Kidney (tissue), 14 donors: ENCODE data around the gene PEX16. TPM values are rescaled to one million over a fixed set of nuclear protein-coding genes. Genes with fewer than 3 reads are reported as not detected.
"Not testable (repeated sequence)": the region's sequence is repeated elsewhere in the genome, so short reads cannot be mapped to it uniquely, and the experiment has no call there.

Experiments
- DNase-seq, 5 donors: peaks; one replicate each; pipeline ENCODE4 v3.0.0-alpha.2; 2013 to 2020
- FAIRE-seq: peaks from 2 replicates; lab custom pipeline; 2012; peaks lifted over from hg19 to GRCh38; lab: Jason Lieb, UNC
- H3K27ac ChIP-seq, 2 donors: one replicate each; pipeline ENCODE4 v1.7.0; 2013; ENCODE audit warnings: low read depth in 2 of 2, low read length in 2 of 2, inconsistent platforms in 1 of 2
- H3K27me3 ChIP-seq: one replicate; pipeline ENCODE4 v1.7.1; 2013; ENCODE audit warnings: low read length, inconsistent platforms; ENCODE audit not compliant: control insufficient read depth, insufficient read depth
- H3K36me3 ChIP-seq, 3 donors: one replicate each; pipeline versions ENCODE4 v1.7.0 to v1.7.1; 2013; ENCODE audit warnings: low read length in 3 of 3, control low read depth in 1 of 3, inconsistent platforms in 1 of 3; ENCODE audit not compliant: insufficient read depth in 3 of 3, control insufficient read depth in 2 of 3
- H3K4me1 ChIP-seq, 3 donors: one replicate each; pipeline versions ENCODE4 v1.7.0 to v1.7.1; 2013; ENCODE audit warnings: low read length in 3 of 3, inconsistent platforms in 1 of 3, low read depth in 1 of 3; ENCODE audit not compliant: control insufficient read depth in 2 of 3, insufficient read depth in 2 of 3
- H3K4me3 ChIP-seq, 3 donors: one replicate each; pipeline versions ENCODE4 v1.7.0 to v1.8.1; 2013; ENCODE audit warnings: low read length in 3 of 3, control low read depth in 1 of 3, inconsistent platforms in 1 of 3
- H3K9ac ChIP-seq, 3 donors: one replicate each; pipeline versions ENCODE4 v1.7.0 to v1.7.1; 2013; ENCODE audit warnings: low read length in 3 of 3, control low read depth in 1 of 3, inconsistent platforms in 1 of 3
- H3K9me3 ChIP-seq, 3 donors: one replicate each; pipeline versions ENCODE4 v1.7.0 to v1.7.1; 2013; ENCODE audit warnings: low read length in 3 of 3, control low read depth in 1 of 3, inconsistent platforms in 1 of 3; ENCODE audit not compliant: control insufficient read depth in 2 of 3, insufficient read depth in 1 of 3
- CTCF ChIP-seq: IDR thresholded peaks from 3 replicates; pipeline ENCODE4 v1.5.1; 2012; ENCODE audit warnings: mild to moderate bottlenecking, moderate library complexity, borderline replicate concordance; ENCODE audit not compliant: insufficient read depth; ENCODE audit errors: extremely low read depth
- intact Hi-C: fragments of 100-400 bp; cut with DNase I; formaldehyde crosslinking; loops from one replicate; pipeline ENCODE4 v1.11.1; 2022
- polyA plus RNA-seq: library from polyadenylated mRNA; stranded (reverse); fragments of 350-450 nt; fragmentation: Illumina TruSeq; extraction: RNeasy Lipid Tissue Mini Kit (QIAGEN cat#74804); gene quantifications from one replicate; pipeline ENCODE4 v1.2.3, GENCODE V29; 2014; ENCODE audit warnings: low read depth, low replicate concordance; ENCODE audit not compliant: insufficient read depth
- total RNA-seq: library from RNA; stranded (reverse); fragmentation: NEBNext Ultra II Directional; extraction: Animal tissue kit (Norgen Biotek cat#: 25700); gene quantifications from one replicate; pipeline ENCODE4 v1.2.1, GENCODE V29; 2021
- donor health status: control.
- donor health status: control.
- donor health status: control.
- donor health status: control.
- donor health status: control.
- donor health status: DM: yes; HTN: yes; CAD: no.
- donor health status: Normal renal cell carcinoma (clear cell type).

PEX16 gene
- total and polyA plus RNA-seq, 2 donors from 2014 or later, result 38.4 to 46.0 TPM

DNA sequence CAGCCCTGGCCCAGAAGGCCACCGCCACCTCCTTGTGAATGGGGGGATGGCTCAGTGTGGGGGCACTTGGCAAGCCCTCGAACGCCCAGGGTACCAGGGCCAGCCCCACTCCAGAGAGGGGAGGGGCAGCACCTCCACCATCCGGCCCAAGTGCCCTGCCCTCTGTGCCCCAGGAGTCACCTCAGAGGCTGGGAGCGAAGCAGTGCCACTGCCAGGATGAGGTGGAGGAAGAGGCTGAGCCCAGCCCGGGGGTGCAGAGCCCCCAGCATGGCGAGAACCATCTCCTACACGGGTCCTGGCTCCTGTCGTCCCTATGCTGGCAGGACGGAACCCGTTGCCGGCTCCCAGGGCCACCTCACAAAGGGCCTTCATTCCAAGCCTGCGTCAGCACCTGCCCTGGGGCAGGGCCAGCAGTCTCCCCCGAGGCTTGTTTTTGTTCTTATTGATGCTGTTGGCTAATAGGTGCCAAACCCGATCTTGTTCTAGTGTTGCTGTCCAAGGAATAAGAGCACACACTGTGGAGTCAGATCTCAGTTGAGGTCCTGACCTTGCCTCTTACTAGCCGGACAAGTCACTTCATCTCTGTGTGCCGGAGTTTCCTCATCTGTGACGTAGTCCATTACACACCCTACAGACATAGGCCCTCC is 10.6 kb downstream of the PEX16 start, which contains the start of gene FREY1:
Gene FREY1 (minus strand): TSS at position 307 of the 647 bp plus-strand sequence. CDS start 26 bp downstream, at position 281.
- FAIRE-seq, result no peak

GRCh38 chr11:45906096-45906682 is 11.5 kb downstream of the PEX16 start:
- no peak overlapping the region for H3K9ac ChIP-seq
- no peak for FAIRE-seq
- peaks cover 0 to 3% (median under 1%) of the 10 kb centered on the region in 3 donors for H3K36me3 ChIP-seq
- H3K4me3 ChIP-seq, result no peak overlapping the region
- intact Hi-C loops, result no loop called here
- H3K4me1 ChIP-seq, result no peaks in the 10 kb centered on the region
- H3K27me3 ChIP-seq, result no peaks in the 10 kb centered on the region
- no peak overlapping the region for H3K27ac ChIP-seq
- no peak for DNase-seq
- H3K9me3 ChIP-seq, result no peaks in the 10 kb centered on the region
- TF ChIP-seq CTCF, result no peak

More for the DNA sequence above, 10.6 kb downstream of the PEX16 start, which contains the start of gene FREY1:
- TF ChIP-seq CTCF, result no peak
- Histone ChIP-seq H3K27me3 (no peaks in the 10 kb centered on the region), H3K4me1 (no peaks in the 10 kb centered on the region), H3K4me3 (no peak within 1 kb of the TSS), H3K9ac (no peak within 1 kb of the TSS), H3K36me3 (peaks cover 0 to 6% (median 3%) of the 10 kb centered on the region in 3 donors), H3K9me3 (no peaks in the 10 kb centered on the region), H3K27ac (no peak within 1 kb of the TSS)
- intact Hi-C loops, result no loop called here
- no peak for DNase-seq

GRCh38 chr11:45905576-45905975 is 12.1 kb downstream of the PEX16 start:
- H3K9ac ChIP-seq, H3K4me3 ChIP-seq, FAIRE-seq, H3K27me3 ChIP-seq, intact Hi-C loops, DNase-seq, H3K9me3 ChIP-seq, H3K36me3 ChIP-seq, H3K27ac ChIP-seq, H3K4me1 ChIP-seq: not testable (repeated sequence)

- intact Hi-C loops, result no loop called here
- H3K27me3 ChIP-seq, result no peaks in the 10 kb centered on the region
- DNase-seq (no peak), FAIRE-seq (no peak)
- no peak overlapping the region for H3K9ac ChIP-seq
- peaks cover 0 to 3% (median 0%) of the 10 kb centered on the region in 3 donors for H3K36me3 ChIP-seq
- H3K4me3 ChIP-seq, result no peak overlapping the region
- H3K9me3 ChIP-seq, result no peaks in the 10 kb centered on the region
- no peak overlapping the region for H3K27ac ChIP-seq
- no peak for TF ChIP-seq CTCF
- H3K4me1 ChIP-seq, result peaks cover 0 to 9% (median 4%) of the 10 kb centered on the region in 3 donors
These were observed 12.6 kb downstream of the PEX16 start for GRCh38 chr11:45905095-45905494.
